NCI-H345 treated with DMSO at 0.1 percent for 48 hours (cell line): ENCODE results near the gene GCLC.
"Not testable (repeated sequence)": the region's sequence is repeated elsewhere in the genome, so short reads cannot be mapped to it uniquely, and the experiment has no call there.

Source experiments
- DNase-seq: peaks from one replicate; lab custom pipeline; 2025; ENCODE audit not compliant: unreplicated experiment; lab: John Stamatoyannopoulos, UW

Gene GCLC

GRCh38 chr6:53544470-53545308 lies at the start of gene GCLC:
Gene GCLC, minus strand, starts transcription at chr6:53545101. Its CDS starts 456 bp downstream, at chr6:53544645.
- DNase-seq: peak; percentile 85

DNA sequence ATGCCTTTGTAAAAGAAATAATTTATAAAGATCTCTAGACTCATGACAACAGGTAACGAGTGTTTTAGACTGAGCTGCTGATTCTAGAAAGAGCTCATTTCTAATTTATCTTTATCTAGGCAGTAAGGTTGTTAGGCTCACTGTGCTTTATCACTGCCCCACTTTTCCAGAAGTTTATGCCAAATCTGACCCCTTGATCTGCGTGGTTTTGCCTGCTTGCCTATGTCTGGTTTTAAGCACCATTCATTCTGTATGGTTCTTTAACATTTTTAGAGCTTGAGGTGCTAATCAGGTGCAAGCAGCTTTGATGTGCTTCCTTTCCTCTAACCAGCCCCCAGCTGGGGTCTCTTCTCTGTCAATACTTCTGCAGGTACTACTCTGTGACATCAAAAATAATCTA lies 49.7 kb upstream of the GCLC start:
- no peak for DNase-seq

DNA sequence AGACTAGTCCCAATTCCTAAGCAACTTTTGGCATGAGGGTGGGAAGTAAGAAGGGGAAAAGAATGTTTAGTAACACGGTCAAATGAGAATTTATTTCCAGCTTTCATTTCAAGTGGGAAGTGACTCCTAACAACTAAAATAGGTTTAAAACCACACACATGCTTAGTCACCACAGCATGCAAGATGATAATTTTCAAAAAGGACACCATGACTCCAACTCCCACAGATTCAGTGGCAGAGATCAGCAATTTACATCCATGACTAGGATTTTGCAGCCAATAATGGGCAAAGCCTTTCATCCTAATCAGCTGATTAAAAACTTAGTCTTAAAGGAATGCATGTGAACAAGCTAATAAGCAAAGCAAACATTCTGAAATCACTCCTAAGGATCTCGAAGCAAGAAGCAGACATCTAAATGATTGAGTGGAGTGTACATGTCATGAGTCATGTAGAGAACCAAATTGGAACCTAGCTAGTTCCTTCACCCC lies 48.1 kb upstream of the GCLC start:
- no peak for DNase-seq

GRCh38 chr6:53591873-53592272 lies 47.0 kb upstream of the GCLC start:
- no peak for DNase-seq

GRCh38 chr6:53588816-53589509 lies 44.1 kb upstream of the GCLC start:
- no peak for DNase-seq

- DNase-seq: no peak
Measured at GRCh38 chr6:53587291-53587690, 42.4 kb upstream of the GCLC start.

GRCh38 chr6:53585208-53585900 lies 40.5 kb upstream of the GCLC start:
- no peak for DNase-seq

DNA sequence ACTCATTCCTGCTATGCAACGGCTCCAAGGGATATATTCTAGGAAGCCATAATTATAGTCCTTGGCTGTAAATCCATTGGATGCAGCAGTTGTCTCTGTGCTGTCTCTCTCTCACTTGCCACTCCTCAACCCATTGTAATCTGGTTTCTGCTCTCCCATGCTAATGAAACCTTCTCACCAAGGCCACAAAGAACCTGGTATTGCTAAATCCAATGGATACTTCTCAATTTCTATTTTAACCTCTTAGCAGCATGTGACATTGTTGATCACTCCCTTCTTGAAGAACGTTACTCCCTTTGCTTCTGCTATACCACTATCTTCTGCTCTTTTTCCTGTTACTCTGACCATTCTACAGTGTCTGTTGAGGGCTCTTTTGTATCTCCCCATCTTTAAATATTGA lies 39.8 kb upstream of the GCLC start:
- DNase-seq: no peak

DNA sequence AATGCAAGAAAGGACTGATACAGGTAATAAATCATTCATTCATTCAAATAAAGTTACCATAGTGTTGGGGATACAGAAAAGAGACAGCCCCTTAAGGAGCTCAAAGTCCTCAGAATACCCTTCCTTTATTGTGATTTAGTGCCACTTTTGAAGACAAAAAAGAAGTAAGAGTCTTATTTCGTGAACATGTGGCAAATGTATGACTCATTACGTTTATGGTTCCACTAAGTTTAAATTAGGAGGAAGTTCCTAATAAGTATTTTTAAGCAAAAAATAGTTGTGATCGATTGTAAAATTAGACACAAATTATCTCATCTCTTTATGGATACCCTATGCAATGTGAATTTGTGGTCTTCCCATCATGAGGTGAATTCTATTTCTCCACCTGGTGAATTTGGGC lies 38.5 kb upstream of the GCLC start:
- DNase-seq: no peak

DNA sequence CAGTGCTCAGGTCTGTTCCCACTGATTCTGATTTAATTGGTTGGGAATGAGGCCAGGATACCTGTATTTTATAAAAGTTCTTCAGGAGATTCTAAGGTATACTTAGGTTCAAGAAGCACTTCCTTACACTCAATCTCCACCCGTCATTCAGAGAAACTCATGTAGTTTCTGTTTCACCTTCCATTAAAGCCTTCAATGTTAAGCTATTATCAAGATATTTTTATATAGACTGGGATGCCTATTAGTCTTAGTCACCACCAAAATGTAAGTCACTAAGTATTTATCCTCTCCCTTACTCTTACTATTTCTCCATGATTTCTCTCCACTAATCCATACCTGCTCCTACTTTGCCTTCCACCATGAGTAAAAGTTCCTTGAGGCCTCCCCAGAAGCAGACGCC lies 38.1 kb upstream of the GCLC start:
- DNase-seq: no peak

GRCh38 chr6:53581856-53582255 lies 37.0 kb upstream of the GCLC start:
- no peak for DNase-seq

DNA sequence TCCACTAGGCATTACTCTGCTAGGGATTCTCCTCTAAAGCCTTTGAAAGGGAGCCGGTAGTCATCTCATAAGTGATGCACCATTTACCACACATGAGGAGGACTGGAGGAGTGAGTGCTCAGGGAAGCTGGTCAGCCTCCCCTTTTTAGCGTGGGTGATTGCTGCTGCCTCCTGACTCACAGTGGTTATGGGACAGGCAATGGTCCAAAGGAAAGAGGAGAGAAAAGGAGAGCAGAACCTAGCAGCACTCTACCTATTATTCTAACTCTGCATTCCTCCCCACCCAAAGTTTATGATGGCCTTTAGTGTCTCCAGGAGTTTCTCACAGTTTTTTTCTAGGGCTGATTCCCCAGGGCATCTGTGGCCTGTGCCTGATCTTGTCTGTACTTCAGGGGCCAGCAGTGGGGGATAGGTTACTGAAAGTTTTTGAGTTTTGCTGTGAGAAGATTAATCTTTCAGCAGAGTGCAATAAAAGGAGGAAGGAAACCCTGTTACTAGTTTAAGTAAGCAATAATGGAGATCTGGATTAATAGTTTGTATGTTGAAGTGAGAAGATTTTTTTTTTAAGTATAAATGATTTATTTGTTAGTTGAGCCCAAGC lies 36.4 kb upstream of the GCLC start:
- no peak for DNase-seq

DNA sequence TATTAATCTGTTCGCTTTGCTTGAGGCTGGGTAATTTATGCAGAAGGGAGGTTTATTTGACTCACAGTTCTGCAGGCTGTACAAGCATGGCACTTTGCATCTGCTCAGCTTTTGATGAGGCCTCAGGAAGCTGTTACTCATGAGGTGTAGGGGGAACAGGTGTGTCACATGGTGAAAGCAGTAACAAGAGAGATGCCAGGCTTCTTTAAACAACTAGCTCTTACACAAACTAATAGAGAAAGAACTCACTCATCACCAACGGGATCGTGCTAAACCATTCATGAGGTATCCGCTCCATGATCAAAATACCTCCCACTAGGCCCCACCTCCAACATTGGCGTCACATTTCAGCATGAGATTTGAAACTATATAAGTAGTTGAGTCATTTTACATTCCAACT lies 34.4 kb upstream of the GCLC start:
- DNase-seq: no peak

DNA sequence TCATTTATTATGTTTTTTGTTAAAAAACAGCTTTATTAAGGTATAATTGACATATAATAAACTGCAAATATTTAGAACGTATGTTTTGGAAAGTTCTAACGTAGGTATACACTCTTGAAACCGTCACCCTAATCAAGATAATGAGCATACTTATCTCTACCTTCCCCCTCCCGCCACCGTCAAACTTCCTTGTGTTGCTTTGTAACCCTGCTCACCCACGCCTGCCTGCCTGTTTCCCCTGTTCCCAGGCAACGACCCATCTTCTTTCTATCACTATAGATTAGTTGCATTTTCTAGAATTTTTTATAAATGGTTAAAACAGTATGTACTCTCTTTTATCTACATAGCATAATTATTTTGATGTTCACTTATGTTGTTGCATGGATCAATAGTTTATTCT lies 33.5 kb upstream of the GCLC start:
- DNase-seq: no peak

- DNase-seq: no peak
Measured at GRCh38 chr6:53573299-53573698, 28.4 kb upstream of the GCLC start.

DNA sequence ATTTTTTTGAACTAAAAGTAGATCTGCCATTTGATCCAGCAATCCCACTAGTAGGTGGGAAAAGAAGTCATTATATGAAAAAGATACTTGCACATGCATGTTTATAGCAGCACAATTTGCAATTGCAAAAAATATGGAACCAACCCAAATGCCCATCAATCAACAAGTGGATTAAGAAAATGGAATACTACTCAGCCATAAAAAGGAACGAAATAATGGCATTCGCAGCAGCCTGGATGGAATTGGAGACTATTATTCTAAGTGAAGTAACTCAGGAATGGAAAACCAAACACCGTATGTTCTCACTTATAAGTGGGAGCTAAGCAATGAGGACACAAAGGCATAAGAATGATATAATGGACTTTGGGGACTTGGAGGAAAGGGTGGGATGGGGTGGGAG lies 27.5 kb upstream of the GCLC start:
- DNase-seq: not testable (repeated sequence)

DNA sequence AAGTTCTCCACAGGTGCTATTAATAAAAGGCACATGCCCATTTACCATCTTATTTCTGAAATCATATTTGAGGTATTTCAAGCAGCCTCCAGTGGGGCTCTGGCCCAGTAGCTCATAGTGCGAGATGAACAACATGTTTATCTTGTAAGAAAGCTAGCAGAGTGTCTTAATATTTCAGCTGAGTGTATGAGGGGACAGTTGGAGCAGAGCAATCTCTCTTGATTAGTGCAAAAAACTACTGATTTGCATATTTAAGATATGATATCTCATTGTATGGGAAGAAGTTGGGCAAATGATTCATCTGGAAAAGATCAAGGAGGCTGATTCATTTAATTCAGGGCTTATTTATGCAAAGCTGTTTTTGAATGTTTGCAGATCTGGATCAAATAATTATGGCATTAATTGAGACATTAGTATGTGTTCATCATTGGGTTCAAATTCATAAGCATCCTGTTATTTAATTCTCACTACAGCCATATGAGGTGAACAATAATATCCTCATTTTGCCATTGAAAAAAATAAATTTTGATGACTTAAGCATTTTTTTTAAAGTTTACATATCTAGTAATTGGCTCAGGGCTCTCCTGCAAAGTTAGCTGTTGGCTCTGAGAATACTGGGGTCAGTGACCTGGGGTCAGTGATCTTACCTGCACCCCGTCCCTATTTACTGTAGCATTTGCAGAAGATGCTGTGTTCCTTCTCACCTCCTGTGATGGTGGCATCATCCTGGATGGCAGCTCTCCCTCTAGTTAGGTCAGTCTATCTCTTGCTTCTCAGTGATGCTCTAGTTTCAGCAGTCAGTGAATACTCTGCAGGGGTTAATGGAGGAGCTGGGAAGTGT lies 24.1 kb upstream of the GCLC start:
- no peak for DNase-seq

- DNase-seq: no peak
Measured at GRCh38 chr6:53567701-53568100, 22.8 kb upstream of the GCLC start.

- no peak for DNase-seq
Measured at GRCh38 chr6:53566755-53567154, 21.9 kb upstream of the GCLC start.

- DNase-seq: no peak
Measured at GRCh38 chr6:53565886-53566285, 21.0 kb upstream of the GCLC start.
